Peyer's patch (tissue), 4 donors: Measurements from ENCODE around the gene TLK2.
"Not testable (repeated sequence)": the region's sequence is repeated elsewhere in the genome, so short reads cannot be mapped to it uniquely, and the experiment has no call there.

ENCODE experiments used
- CTCF ChIP-seq, 6 experiments: fragments of 450-650 bp in 4 of 6; fragments of 200-600 bp in 2 of 6; sonication (generic) in 1 of 6; IDR thresholded peaks; one replicate each; pipeline ENCODE4 v1.5.1; 2017 to 2019; ENCODE audit warnings: antibody characterized with exemption in 6 of 6, mild to moderate bottlenecking in 3 of 6, moderate library complexity in 1 of 6
- POLR2A ChIP-seq, 2 donors: fragments of 450-650 bp; IDR thresholded peaks; one replicate each; pipeline ENCODE4 v1.5.1; 2017; ENCODE audit warnings: antibody characterized with exemption in 2 of 2, mild to moderate bottlenecking in 2 of 2, moderate library complexity in 2 of 2

GRCh38 chr17:62464422-62464821 is 14.2 kb upstream of the TLK2 start:
- TF ChIP-seq CTCF, POLR2A (IDR thresholded peaks at IDR 0.05): not testable (repeated sequence)
